Stomach smooth muscle (tissue), 2 donors: ENCODE results near the gene RFK.

Source experiments
- H3K27ac ChIP-seq: one replicate; pipeline ENCODE4 v1.7.0; 2013; ENCODE audit warnings: mild to moderate bottlenecking, low read length, inconsistent platforms
- H3K27me3 ChIP-seq, 2 donors: one replicate each; pipeline ENCODE4 v1.7.0; 2013; ENCODE audit warnings: low read length in 2 of 2; ENCODE audit not compliant: insufficient read depth in 2 of 2, control insufficient read depth in 1 of 2
- H3K36me3 ChIP-seq, 2 donors: one replicate each; pipeline ENCODE4 v1.7.0; 2013; ENCODE audit warnings: low read length in 2 of 2; ENCODE audit not compliant: control insufficient read depth in 2 of 2, insufficient read depth in 2 of 2
- H3K4me1 ChIP-seq: one replicate; pipeline ENCODE4 v1.7.0; 2013; ENCODE audit warnings: low read length; ENCODE audit not compliant: control insufficient read depth, insufficient read depth
- H3K4me3 ChIP-seq, 2 donors: one replicate each; pipeline ENCODE4 v1.7.0; 2013; ENCODE audit warnings: low read length in 2 of 2
- H3K9ac ChIP-seq, 2 donors: one replicate each; pipeline ENCODE4 v1.7.0; 2013; ENCODE audit warnings: low read length in 2 of 2, mild to moderate bottlenecking in 1 of 2
- H3K9me3 ChIP-seq, 2 donors: one replicate each; pipeline ENCODE4 v1.7.0; 2013; ENCODE audit warnings: low read length in 2 of 2; ENCODE audit not compliant: control insufficient read depth in 2 of 2
- donor health status: healthy.
- donor health status: Pancreatic carcinoma.

RFK gene

DNA sequence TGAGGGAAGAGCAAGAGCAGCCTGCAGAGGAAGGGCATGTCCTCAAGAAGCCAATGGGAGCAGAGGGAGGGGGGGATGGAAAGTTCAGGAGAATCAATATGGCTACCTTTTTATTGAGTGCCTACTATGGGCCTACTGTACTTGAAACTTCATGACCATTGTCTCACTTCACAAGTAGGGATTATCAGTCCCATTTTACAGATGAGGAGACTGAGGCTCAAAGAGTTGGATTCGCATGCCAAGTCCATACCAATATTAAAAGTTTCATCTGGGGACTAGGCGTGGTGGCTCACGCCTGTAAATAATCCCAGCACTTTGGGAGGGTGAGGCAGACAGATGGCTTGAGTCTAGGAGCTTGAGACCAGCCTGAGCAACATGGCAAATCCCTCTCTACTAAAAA lies 40.0 kb downstream of the RFK start:
- Histone ChIP-seq H3K27me3 (no peaks in the 10 kb centered on the region), H3K9ac (no peak overlapping the region), H3K9me3 (no peaks in the 10 kb centered on the region), H3K27ac (no peak overlapping the region), H3K4me3 (no peak overlapping the region), H3K36me3 (no peaks in the 10 kb centered on the region), H3K4me1 (no peaks in the 10 kb centered on the region)

DNA sequence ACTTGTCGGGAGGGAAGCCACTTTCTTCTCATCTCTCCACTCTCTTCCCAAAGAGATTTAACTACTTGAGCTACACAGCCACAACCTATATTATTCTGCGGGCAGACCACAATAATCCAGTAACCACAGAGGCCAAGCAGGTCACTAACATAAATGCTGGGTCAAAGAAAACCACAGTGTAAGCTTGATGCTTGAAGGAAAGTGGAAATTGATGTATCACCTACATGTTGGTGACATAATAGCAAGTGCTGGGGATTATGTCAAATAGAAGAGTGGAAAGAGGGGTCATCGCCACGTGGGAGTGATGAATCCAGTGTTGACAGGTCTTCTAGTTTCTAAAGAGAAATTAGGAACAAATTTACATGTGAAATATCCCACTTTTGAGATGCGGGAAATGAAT lies 40.9 kb downstream of the RFK start:
- Histone ChIP-seq H3K4me3 (no peak overlapping the region), H3K9ac (no peak overlapping the region), H3K27me3 (no peaks in the 10 kb centered on the region), H3K4me1 (no peaks in the 10 kb centered on the region), H3K9me3 (no peaks in the 10 kb centered on the region), H3K27ac (no peak overlapping the region), H3K36me3 (no peaks in the 10 kb centered on the region)

DNA sequence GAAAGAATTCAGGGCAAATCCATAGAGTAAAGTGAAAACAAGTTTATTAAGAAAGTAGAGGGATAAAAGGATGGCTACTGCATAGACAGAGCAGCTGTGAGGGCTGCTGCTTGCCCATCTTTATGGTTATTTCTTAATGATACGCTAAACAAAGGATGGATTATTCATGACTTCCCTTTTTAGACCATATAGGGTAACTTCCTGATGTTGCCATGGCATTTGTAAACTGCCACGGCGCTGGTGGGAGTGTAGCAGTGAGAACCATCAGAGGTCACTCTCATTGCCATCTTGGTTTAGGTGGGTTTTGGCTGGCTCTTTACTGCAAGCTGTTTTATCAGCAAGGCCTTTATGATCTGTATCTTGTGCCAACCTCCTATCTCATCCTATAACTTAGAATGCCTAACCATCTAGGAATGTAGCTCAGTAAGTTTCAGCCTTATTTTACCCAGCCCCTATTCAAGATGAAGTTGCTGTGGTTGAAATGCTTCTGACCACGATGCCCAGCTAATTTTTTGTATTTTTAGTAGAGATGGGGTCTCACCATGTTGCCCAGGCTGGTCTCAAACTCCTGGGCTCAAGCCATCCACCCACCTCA lies 42.1 kb downstream of the RFK start:
- no peak overlapping the region for H3K4me3 ChIP-seq
- no peaks in the 10 kb centered on the region for H3K9me3 ChIP-seq
- H3K27me3 ChIP-seq: no peaks in the 10 kb centered on the region
- H3K4me1 ChIP-seq: no peaks in the 10 kb centered on the region
- H3K9ac ChIP-seq: no peak overlapping the region
- H3K27ac ChIP-seq: no peak overlapping the region
- no peaks in the 10 kb centered on the region for H3K36me3 ChIP-seq

DNA sequence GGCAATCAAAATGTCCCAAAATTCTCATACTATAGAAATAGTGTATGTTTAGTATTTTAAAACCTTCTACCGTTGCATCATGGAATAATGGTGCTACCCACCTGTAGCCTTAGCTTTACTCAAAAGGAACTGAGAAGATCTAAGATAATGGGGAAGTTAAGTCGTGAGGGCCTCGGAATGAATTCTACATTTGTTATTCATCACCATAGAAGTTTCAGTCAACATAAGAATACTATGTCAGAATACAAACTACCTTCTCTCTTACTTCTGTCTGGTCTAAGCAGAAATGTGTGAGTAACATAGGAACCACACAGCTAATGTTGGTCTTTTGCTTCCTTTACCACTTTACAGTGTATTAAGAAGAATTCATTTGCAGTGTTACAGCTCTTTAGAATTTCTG lies 43.2 kb downstream of the RFK start:
- no peaks in the 10 kb centered on the region for H3K36me3 ChIP-seq
- no peaks in the 10 kb centered on the region for H3K9me3 ChIP-seq
- H3K9ac ChIP-seq: no peak overlapping the region
- H3K4me3 ChIP-seq: no peak overlapping the region
- no peaks in the 10 kb centered on the region for H3K4me1 ChIP-seq
- no peaks in the 10 kb centered on the region for H3K27me3 ChIP-seq
- no peak overlapping the region for H3K27ac ChIP-seq

DNA sequence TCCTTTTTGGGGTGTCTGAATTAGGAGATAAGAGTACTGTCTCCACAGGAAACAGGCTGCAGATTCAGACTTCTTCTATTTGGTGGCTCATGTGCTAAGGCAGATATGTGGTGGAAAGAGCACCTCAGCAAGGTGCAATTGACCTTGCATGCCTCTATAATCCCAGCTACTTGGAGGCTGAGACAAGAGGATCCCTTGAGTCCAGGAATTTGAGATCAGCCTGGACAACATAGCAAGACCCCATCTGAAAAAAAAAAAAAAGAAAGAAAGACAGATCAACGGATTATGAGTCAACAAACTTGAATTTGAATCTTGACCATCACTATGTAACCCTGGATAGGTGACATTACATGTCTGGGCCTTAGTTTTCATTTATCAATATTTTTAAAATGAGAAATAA lies 44.4 kb downstream of the RFK start:
- Histone ChIP-seq H3K9me3 (no peaks in the 10 kb centered on the region), H3K9ac (no peak overlapping the region), H3K4me1 (no peaks in the 10 kb centered on the region), H3K4me3 (no peak overlapping the region), H3K27me3 (no peaks in the 10 kb centered on the region), H3K27ac (no peak overlapping the region), H3K36me3 (no peaks in the 10 kb centered on the region)

DNA sequence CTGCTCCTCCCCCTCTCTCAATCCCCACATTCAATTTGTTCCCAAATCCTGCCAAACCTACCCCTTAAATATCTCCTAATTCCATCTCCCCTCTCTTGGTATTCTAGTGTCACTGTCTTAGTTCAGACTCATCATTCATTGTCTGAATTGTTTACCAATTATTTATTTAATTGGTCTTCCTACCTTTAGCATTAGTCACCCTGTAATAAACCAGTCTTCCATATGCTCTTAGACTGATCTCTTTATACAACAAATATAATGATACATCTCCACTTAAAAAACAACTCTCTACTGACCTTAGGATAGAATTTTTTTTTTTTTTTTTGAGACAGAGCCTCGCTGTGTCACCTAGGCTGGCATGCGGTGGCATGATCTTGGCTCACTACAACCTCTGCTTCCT lies 51.4 kb downstream of the RFK start:
- H3K36me3 ChIP-seq: no peaks in the 10 kb centered on the region
- no peaks in the 10 kb centered on the region for H3K27me3 ChIP-seq
- H3K4me3 ChIP-seq: no peak overlapping the region
- H3K27ac ChIP-seq: no peak overlapping the region
- no peaks in the 10 kb centered on the region for H3K4me1 ChIP-seq
- H3K9ac ChIP-seq: no peak overlapping the region
- no peaks in the 10 kb centered on the region for H3K9me3 ChIP-seq

DNA sequence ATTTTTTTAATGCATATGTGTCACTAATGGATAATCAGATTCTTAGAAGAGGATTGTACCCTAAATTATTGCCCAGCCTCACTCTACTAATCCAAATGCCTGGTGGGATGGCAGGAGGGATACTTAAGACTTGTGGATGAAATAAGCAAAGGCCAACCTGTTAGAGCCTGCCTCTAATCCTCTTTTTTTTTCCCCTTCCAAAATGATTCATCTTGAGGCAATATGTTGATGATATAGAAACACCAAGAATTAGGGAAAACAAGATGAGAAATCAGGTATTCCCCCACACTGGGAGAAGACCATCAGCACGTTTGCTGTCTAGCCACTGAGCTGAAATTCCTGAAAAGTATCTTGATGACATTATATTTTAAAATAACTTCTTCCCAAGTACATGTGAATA lies 52.0 kb downstream of the RFK start:
- H3K9ac ChIP-seq: no peak overlapping the region

DNA sequence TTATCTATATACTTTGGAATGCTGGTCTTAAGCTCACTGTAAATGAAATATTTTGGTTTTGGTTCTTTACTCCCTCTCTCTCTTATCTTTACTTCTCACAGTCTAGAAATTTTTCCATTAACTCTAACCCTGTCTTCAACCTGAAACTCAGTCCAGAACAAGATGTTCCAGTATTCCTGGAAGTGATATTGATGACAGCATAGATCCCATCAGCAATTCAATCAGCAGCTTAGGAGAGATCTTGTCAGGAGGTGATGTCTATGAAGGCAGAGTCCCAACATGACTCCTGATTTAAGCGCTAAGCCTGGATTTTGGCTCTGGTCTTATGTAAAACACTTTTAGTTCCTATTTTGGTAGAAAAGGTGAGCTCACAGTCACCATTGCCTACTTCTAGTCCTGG lies 52.6 kb downstream of the RFK start:
- no peaks in the 10 kb centered on the region for H3K27me3 ChIP-seq
- no peak overlapping the region for H3K27ac ChIP-seq
- H3K4me3 ChIP-seq: no peak overlapping the region

More for the DNA sequence above, 52.0 kb downstream of the RFK start:
- Histone ChIP-seq H3K36me3 (no peaks in the 10 kb centered on the region), H3K27ac (no peak overlapping the region), H3K9me3 (no peaks in the 10 kb centered on the region), H3K4me1 (no peaks in the 10 kb centered on the region), H3K4me3 (no peak overlapping the region), H3K27me3 (no peaks in the 10 kb centered on the region)

DNA sequence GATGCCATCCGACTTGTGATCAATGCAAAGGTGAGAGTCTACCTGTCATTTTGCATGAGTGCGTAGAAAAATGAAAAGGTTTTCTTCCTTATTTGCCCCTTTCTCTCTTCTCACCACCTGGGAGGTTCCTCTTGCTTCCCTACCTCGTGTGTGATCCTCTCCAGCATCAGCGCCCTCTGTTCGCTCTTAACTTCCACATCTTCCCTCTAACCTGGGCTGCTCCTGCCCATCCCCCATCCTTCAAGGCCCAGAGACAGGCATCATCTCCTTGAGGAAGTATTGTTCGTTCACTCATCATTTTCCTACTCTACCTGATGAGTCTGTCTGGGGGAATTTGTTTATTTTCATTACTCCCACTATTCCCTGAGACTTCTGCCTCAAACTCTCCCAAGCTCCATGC lies 55.8 kb downstream of the RFK start:
- Histone ChIP-seq H3K4me1 (no peaks in the 10 kb centered on the region), H3K9ac (no peak overlapping the region), H3K4me3 (no peak overlapping the region), H3K27me3 (no peaks in the 10 kb centered on the region), H3K9me3 (no peaks in the 10 kb centered on the region), H3K27ac (no peak overlapping the region), H3K36me3 (no peaks in the 10 kb centered on the region)

More for the DNA sequence above, 52.6 kb downstream of the RFK start:
- Histone ChIP-seq H3K4me1 (no peaks in the 10 kb centered on the region), H3K9me3 (no peaks in the 10 kb centered on the region), H3K9ac (no peak overlapping the region), H3K36me3 (no peaks in the 10 kb centered on the region)

DNA sequence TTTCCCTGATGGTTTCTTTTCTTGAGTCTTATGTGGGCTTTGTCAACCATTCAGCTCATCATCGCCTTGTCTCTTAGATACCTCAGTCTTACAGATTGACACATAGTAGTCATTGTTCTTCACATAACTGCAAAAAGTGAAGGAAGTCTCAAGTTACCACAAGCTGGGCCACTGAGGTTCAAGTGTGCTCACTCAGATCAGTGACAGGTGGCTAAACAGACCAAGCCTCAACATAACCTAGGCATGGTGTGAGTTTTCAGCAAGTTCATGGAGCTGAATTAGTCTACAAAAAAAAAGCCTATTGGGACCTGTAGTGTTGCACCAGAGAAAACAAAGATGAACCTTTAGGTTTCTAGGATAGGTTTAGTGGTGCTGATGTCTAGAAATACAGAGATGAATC lies 58.2 kb downstream of the RFK start:
- no peaks in the 10 kb centered on the region for H3K4me1 ChIP-seq
- H3K9me3 ChIP-seq: no peaks in the 10 kb centered on the region
- no peak overlapping the region for H3K27ac ChIP-seq
- no peaks in the 10 kb centered on the region for H3K36me3 ChIP-seq
- no peak overlapping the region for H3K9ac ChIP-seq
- H3K27me3 ChIP-seq: peaks cover 0 to 4% of the 10 kb centered on the region in 2 donors
- no peak overlapping the region for H3K4me3 ChIP-seq
